GM18909 (cell line): ENCODE data around the gene MLN.
"Not testable (repeated sequence)": the region's sequence is repeated elsewhere in the genome, so short reads cannot be mapped to it uniquely, and the experiment has no call there.

Experiments
- ATAC-seq: cut with Tn5 transposase; IDR thresholded peaks from one replicate; pipeline ENCODE4 v1.9.1; 2021; ENCODE audit warnings: mild to moderate bottlenecking; ENCODE audit not compliant: unreplicated experiment, poor library complexity

MLN gene

DNA sequence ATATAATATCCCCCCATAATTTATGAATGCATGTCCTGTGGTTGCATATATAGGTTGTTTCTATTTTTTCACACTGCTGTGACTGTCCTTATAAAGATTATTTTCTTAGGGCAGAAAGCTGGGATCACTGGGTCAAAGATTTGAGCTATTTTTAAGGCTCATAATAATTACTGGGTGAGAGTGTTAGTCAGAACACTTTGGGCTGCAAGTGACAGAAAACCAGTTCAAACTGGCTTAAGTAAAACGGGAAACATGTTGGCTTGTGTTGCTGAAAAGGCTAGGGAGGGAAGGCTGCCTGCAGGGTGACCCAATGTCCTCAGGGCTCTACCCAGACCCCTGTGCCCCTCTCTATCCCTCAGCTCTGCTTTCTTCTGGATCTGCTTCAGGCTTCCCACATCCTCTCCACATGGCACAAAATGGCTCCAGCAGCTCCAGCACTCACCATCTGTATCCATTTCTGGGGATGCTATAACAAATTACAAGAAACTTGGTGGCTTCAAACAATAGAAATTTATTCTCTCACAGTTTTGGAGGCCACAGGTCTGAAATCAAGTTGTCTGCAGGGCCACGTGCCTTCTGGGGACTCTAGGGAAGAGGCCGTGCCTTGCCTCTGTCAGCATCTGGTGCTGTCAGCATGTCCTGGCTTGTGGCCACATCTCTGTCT lies 33.1 kb upstream of the MLN start:
- no peak for ATAC-seq

DNA sequence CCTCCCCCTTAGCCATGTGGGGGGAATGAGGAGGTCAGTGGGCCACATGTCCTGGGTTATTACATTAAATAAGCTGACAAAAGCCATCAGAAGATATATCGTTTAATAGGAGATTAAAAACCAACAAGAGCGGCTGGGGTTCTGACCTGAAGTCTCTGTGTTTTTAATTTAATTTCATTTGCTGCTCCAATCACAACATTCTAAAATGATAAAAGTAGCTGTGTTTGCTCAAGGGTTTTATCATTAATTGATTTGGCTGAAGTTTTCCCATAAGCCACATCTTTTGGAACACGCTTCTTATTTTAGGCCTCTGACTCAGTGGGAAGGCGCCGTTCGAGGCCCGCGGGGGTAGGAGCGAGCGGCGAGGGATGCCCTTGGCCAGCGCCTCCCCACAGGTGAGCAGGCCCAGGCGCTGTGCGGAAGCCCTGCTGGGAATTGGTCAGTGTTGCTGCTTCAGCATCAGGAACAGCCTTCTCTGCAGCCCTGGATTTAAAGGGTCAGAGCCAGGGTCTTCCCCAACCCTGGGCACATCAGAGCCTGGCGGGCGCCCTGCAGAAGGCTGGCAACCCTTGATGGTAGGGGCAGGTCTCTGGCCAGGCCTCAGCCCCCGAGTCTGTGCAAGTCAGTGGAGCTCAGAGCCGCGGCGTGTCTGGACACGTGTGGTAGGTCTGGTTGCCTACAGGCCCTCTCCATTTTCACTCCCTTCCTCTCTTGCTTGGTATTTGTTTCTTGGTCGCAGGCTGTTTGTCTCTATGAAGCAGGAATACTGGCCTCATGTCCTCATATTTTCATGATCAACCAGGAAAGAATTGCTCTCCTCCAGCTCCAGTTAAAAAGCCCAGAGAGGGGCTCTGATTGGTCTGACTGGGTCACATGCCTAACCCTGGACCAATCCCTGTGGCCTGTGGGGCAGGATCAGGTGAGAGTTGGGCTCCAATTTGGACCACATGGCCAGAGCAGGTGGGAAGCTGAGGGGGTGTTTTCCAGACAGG lies 30.9 kb upstream of the MLN start:
- no peak for ATAC-seq

DNA sequence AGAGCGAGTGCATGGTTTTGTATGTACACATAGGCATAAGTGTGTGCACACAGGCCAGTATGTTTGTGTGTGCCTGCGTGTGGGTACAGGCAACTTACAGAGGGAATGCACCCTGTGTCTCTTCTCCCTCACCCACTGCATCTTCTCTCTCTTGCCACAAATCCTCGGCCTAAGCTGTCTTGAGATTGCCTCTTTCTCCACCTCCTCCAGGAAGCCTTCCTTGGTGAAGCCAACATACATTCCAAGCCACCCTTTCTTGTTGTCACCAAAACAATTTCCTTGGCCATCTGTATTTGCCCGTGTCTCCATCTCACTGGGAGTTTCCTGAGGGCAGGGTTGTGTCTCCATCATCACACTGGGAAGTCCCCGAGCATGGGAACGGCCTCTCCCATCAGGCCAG lies 29.8 kb upstream of the MLN start:
- no peak for ATAC-seq

DNA sequence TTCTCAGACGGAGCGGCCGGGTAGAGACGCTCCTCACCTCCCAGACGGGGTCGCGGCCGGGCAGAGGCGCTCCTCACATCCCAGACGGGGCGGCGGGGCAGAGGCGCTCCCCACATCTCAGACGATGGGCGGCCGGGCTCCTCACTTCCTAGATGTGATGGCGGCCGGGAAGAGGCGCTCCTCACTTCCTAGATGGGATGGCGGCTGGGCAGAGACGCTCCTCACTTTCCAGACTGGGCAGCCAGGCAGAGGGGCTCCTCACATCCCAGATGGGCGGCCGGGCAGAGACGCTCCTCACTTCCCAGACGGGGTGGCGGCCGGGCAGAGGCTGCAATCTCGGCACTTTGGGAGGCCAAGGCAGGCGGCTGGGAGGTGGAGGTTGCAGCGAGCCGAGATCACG lies 29.0 kb upstream of the MLN start:
- ATAC-seq: not testable (repeated sequence)

DNA sequence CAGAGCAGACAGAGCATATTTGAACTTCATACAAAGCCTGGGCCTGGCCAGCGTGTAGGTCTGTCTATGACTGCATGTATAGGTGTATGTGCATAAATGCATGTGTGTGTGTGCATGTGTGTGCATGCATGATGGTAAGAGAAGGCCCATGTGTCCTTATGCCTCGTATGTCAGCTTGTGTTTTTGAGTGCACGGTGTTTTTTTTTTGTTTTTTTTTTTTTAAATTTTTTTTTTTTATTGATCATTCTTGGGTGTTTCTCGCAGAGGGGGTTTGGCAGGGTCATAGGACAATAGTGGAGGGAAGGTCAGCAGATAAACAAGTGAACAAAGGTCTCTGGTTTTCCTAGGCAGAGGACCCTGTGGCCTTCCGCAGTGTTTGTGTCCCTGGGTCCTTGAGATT lies 27.9 kb upstream of the MLN start:
- ATAC-seq: not testable (repeated sequence)

DNA sequence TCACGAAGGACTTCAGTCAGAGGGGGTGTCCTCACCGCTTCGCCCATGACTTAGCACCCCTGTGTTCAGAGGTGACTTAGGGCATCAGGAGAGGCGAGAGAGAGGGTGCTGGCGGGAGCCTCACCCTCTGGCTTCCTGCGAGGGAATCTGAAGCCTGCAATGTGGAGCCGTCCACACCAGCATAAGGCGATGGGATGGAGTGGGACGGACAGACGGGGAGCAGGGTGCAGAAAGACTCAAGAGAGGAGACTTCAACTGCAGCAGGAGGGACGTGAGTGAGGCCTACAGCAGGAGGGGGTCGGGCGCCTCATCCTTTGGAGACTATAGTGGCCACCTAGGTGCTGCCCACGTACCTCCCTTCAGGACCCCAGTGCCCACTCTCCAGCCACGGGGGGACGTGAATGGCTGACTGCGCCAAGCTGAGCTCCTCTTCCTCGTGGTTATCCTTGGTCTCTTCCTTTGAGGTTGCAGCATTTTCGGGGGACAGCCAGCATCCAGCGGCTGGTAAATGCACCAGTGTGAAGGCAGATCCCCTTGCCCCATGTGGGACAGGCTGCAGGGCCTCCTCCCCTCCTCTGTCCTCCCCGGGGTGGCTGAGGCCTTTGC lies 26.9 kb upstream of the MLN start:
- ATAC-seq: no peak

DNA sequence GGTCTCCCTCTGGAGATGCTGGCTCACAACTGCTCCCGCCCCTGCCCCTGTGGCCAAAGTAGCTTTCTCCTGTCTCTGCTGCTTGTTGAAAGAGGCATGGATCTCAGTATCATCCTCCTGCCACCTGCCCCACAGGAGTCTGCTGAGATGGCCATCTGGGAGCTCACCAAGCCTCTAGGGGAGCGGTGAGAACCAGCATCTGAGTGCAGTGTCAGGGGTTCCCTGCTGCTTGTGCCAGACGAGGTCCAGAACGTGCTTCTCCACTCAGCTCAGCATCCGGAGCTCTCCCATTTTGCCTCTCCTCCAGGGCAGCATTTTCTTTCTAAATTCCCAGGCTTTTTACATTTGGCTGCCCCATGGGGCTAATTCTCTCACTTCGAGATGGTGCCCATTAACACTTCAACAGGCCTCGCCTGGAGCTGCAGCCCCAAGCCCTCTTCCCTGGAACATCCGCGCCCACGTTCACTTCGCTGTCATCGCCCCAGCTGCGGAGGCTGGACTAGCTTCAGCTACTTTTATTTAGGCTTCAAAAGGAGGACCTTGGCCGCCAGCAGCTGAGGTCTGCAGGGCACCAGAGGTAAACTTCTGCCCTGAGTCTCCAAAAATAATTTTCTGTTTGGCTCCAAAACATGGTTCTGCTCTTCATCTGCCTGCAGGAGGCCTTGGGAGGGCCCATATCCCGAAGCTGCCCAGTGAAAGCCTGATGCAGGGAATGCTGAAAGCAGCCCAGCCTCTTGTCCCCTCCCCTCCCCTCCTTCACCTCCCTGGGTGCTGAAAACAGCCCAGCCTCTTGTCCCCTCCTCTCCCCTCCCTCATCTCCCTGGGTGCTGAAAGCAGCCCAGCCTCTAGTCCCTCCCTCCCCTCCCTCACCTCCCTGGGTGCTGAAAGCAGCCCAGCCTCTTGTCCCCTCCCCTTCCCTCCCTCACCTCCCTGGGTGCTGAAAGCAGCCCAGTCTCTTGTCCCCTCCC lies 25.2 kb upstream of the MLN start:
- ATAC-seq: no peak

DNA sequence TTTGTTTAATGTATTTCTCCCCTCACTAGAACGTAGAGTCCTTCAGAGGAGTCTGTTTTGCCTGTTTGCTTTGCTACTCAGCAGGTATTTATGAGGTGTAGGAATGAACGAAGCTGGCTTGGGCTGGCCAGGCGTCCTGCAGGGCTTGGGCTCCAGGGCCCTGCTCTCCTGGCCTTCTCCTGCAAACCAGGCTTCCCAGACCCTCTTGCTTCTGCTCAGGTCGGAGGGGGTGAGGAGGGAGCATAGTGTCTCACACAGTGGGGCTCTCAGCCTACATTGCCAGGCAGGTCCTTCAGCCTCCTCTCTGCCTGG lies 24.6 kb upstream of the MLN start:
- no peak for ATAC-seq

DNA sequence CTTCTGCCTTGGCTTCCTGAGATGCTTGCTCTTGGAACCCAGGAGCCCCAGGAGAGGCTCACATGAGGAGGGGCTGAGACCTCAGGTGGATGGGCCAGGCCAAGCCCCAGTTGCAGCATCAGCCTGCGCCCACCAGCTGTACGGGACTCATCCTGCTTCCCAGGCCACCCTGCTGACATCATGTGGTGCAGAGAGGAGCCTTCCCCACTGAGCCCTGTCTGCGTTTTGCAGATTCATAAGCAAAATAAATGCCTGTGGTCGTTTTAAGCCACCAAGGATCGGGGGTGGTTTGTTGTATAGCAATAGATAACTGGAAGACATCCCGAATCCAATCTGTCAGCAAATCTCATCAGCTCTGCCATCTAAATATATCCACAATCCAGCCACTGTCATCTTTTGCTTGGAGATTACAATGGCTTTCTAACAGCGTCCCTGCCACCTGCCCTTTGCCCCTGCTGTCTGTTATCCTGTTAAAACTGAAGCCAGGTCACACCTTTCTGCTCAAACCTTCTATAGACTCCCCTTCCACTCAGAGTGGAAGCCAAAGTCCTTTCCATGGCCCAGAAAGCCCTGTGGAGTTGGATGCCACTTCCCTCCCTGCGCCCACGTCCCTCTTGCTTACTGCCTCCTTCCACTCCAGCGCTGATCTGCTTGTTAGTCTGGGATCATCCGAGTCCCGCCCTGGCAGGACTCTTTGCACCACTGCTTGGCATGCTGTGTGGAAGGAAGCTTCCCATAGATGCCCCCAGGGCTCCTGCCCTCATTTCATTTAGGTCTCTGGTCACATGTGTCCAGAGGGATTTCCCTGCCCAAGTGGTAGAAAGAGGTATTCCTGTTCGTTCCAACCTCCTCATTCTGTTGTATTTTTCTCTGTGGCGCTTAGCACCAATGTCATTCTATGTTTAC lies 24.0 kb upstream of the MLN start:
- ATAC-seq: no peak

DNA sequence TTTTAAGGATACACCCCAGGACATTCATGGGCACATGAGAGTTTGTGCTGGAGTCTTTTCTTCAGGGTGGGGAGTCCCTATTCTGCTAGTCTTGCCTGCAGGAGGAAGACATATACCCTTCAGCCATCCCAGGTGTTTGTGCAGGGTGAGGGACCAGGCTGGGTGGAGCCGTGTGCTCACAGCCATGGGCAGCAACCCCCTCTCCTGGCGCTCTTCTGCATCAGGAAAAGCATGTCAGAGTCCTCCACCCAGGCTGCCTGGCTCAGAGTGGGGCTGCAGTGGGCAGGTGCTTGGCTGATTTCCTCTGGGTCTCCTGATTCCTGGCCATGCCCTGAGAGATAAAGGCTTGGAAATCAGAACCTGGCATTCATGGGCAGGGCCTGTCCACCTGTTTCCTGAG lies 22.7 kb upstream of the MLN start:
- ATAC-seq: no peak

DNA sequence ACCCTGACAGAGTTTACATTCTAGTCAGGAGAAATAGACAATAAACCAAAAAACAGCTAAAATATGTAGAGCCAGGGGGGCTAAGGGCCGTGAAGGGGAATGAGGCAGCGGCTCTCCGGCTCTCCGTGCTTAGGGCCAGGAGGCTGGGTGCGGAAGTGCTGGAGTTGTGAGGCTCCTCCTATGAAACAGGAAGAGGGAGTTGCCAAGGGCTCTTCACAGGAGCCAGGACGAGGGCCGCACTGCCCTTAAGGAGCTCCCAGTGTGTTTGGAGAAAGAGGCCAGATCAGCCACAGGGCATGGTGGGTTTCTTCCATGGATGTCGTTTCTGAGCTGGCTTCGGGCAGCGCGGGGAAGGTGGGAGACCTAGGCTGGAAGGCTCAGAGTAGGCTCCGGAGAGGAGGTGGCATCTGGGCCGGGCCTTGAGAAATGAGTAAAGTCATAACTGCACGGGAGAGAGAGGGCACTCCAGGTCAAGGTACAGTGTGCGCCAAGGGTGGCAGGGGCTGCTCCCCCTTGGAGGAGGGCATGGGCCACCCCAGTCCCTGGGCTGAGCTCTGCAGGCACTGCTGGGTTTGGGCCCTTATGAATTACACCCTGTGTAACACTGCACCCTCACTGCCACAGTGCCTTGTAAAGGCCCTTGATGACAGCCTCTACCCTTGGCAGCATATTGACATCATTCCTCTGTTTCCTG lies 20.8 kb upstream of the MLN start:
- no peak for ATAC-seq

DNA sequence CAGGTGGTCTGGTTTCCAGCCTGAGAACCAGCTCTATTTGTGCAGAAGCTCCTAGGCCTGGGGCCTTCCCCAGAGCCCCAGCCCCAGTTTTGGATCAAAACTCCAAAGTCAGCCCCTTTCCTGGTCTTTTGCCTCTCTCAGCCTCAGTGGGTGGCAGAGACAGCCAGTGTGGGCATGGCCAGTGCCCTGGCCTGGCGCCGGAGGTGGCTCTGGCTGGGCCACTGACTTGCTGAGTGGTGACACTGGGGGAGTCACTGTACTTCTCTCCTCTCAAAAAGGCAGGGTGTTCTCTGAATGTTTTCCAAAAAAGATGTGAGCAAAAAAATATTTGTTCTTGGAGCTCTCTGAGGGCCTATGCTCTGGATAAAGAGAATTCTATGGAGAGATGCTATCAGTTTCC lies 20.0 kb upstream of the MLN start:
- ATAC-seq: no peak

DNA sequence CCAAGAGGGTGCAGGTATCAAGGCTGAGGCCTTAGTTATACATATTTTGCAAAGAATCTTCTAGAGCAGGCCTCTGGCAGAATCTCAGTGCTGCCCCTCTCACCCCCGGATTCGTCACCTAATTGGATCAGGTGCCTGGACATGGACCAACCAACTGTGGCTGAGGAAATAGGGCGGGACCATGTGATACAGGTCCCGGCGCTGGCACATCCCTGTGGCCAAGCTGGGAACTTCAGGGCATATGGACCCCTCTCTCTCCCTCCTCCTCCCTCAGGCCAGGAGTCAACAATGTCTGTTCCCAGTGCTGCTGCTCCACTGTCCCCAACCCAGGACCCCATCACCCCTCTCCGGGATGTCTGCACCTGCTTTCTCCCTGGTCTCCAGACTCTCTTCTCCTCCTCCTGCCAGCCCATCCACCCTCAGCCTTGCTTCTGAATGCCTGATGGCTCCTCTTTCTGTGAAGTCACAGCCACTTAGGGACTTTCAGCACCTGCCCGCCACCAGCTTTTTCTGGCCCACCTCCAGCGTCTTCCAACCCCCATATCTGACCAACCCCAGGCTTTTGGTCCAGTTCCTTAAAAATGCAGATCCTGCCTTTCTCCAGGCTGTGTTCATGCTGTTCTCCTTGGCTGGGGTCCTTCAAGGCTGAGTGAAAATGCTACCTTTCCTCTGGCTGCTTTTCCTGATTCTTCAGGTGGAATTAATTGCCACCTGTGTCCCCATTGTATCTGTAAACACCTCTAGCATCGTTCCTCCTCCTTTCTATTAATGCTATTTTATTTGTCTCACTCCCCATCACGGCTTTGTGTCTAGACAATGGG lies 19.0 kb upstream of the MLN start:
- no peak for ATAC-seq

DNA sequence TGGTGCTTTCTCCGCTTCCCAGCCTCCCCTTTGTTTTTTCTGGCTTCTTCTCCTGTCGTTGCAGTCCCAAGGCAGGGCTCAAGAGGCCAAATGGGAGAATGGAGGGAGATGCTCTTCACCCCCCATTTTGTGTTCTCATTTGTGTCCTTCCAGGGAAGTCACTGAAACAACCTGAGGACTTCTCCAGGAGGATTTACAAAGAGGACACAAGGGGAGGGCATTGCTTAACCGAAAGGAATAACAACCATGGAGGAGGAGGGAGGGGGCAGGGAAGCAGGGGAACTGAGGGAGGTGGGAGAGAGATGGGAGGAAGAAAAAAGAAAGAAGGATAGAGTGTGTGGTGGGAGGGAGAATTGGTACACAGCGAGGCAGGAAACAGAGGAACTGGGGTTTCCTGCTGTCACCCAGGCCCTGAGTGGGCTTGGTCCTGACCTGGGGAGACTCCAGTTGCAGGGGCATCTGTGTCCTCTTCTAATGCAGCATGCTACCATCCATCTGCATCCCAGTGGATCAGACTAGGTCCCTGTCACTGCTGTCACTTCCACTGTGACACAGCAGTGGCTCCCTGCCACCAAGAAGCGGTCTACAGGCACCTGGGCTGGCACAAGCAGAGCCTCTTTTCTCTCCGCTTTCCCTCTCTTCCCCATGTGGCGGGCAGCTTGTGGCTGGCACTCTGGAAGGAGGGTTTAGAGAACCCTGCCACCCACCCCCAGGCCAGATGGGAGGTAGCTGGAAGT lies 17.1 kb upstream of the MLN start:
- no peak for ATAC-seq

DNA sequence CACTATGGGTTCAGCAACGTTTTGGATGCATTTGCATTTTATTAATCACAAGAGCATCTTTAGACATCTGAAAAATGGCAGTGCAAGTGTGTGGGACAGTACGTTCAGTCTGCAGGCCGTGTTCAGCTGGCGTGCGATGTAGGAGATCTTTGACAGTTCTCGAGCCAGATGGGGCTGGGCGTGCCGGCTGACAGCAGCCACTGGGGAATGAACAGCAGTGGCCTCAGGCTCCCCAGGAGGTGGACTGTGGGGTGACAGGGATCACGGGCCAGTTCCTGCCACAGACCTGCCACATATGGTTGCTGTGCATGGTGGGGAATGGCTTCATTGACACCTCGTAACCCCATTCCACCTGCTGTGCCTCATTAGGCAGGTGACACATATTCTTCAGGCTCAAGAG lies 16.4 kb upstream of the MLN start:
- no peak for ATAC-seq

DNA sequence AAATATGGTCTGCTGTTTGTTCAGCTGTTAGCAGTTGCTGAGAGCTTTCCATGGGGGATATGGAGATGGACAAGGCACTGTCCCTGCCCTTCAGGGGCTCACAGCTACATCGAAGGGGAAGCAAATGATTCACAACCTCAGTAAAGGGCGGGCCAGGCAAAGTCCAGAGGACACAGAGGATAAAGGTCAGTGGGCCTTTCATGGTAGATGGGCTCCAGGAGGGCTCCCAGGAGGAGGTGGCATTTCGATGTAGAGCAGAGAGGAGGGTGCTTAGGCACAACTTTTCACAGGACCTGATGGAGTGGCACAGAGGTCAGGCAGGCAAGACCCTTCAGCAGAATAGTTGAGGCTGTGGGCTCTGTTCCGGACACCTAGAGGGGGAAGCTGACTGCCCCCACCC lies 15.2 kb upstream of the MLN start:
- no peak for ATAC-seq

DNA sequence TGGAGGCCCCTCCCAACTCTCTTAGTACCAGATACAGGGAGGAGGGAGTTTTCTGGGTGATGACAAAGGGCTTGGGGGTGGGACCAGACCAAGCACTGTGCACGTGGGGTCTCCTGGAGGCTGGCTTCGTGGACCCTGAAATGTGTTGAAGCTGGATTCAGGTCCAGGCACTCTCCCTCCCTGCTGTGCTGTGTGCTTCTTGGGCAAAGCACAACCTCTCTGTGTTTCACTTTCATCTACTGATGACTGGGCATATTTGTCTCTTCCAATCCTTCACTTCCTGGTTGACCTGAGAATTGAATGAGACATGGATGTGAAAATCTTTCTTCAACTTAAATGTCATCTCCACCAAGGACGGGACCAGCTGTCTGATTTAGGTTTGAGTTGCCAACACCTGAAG lies 14.5 kb upstream of the MLN start:
- no peak for ATAC-seq
